Trophoblast cell (in vitro differentiated cells and primary cell): Measurements from ENCODE around the gene COL11A2.

Experiments used
- DNase-seq, 2 donors: peaks; one replicate each; pipeline ENCODE4 v3.0.0-alpha.2; 2016
- H2AFZ ChIP-seq: 2 replicates; pipeline ENCODE4 v1.6.1; 2013; ENCODE audit warnings: low read length, moderate library complexity, mild to moderate bottlenecking; ENCODE audit not compliant: insufficient read depth, poor library complexity
- H2AK5ac ChIP-seq: 2 replicates; pipeline ENCODE4 v1.6.1; 2013; ENCODE audit warnings: mild to moderate bottlenecking, low read length
- H2BK120ac ChIP-seq: 2 replicates; pipeline ENCODE4 v1.6.1; 2013; ENCODE audit warnings: low read length, mild to moderate bottlenecking, moderate library complexity; ENCODE audit not compliant: insufficient read depth, poor library complexity
- H2BK12ac ChIP-seq: 2 replicates; pipeline ENCODE4 v1.6.1; 2013; ENCODE audit warnings: mild to moderate bottlenecking, low read length, moderate library complexity
- H2BK5ac ChIP-seq: 2 replicates; pipeline ENCODE4 v1.6.1; 2013; ENCODE audit warnings: low read length, low read depth, moderate library complexity, mild to moderate bottlenecking; ENCODE audit not compliant: poor library complexity
- H3K14ac ChIP-seq: 2 replicates; pipeline ENCODE4 v1.6.1; 2013; ENCODE audit warnings: mild to moderate bottlenecking, low read length
- H3K18ac ChIP-seq: 2 replicates; pipeline ENCODE4 v1.6.1; 2013; ENCODE audit warnings: mild to moderate bottlenecking, low read length
- H3K23ac ChIP-seq: 2 replicates; pipeline ENCODE4 v1.6.1; 2013; ENCODE audit warnings: low read length
- H3K27ac ChIP-seq: 2 replicates; pipeline ENCODE4 v1.5.1; 2013; ENCODE audit warnings: low read depth, mild to moderate bottlenecking, inconsistent platforms, low read length, moderate library complexity
- H3K27me3 ChIP-seq: 2 replicates; pipeline ENCODE4 v1.6.1; 2013; ENCODE audit warnings: inconsistent platforms, mild to moderate bottlenecking, low read length, moderate library complexity; ENCODE audit not compliant: insufficient read depth
- H3K36me3 ChIP-seq, 2 experiments: 1 replicate in 1 of 2; 2 replicates in 1 of 2; pipeline ENCODE4 v1.6.1; 2013; ENCODE audit warnings: low read length in 2 of 2, mild to moderate bottlenecking in 2 of 2, moderate library complexity in 1 of 2; ENCODE audit not compliant: insufficient read depth in 2 of 2, control insufficient read depth in 1 of 2
- H3K4ac ChIP-seq: 2 replicates; pipeline ENCODE4 v1.6.1; 2013; ENCODE audit warnings: low read depth, mild to moderate bottlenecking, low read length, moderate library complexity
- H3K4me1 ChIP-seq, 2 experiments: 1 replicate in 1 of 2; 2 replicates in 1 of 2; pipeline ENCODE4 v1.6.1; 2013; ENCODE audit warnings: low read length in 2 of 2, mild to moderate bottlenecking in 2 of 2, moderate library complexity in 1 of 2; ENCODE audit not compliant: insufficient read depth in 2 of 2, control insufficient read depth in 1 of 2
- H3K4me2 ChIP-seq: 2 replicates; pipeline ENCODE4 v1.6.1; 2013; ENCODE audit warnings: inconsistent platforms, mild to moderate bottlenecking, low read length, moderate library complexity
- H3K4me3 ChIP-seq: 2 replicates; pipeline ENCODE4 v1.5.1; 2013; ENCODE audit warnings: mild to moderate bottlenecking, low read depth, low read length, inconsistent platforms
- H3K79me1 ChIP-seq: one replicate; pipeline ENCODE4 v1.6.1; 2013; ENCODE audit warnings: low read length
- H3K79me2 ChIP-seq: 2 replicates; pipeline ENCODE4 v1.6.1; 2013; ENCODE audit warnings: low read length, mild to moderate bottlenecking; ENCODE audit not compliant: control insufficient read depth, insufficient read depth, poor library complexity
- H3K9ac ChIP-seq: 2 replicates; pipeline ENCODE4 v1.6.1; 2013; ENCODE audit warnings: mild to moderate bottlenecking, low read length
- H3K9me3 ChIP-seq: 2 replicates; pipeline ENCODE4 v1.6.1; 2013; ENCODE audit warnings: low read depth, mild to moderate bottlenecking, control low read depth, inconsistent platforms, low read length; ENCODE audit not compliant: insufficient read depth
- H4K12ac ChIP-seq: 2 replicates; pipeline ENCODE4 v1.6.1; 2013; ENCODE audit warnings: low read depth, mild to moderate bottlenecking, low read length, moderate library complexity
- H4K8ac ChIP-seq: 2 replicates; pipeline ENCODE4 v1.6.1; 2013; ENCODE audit warnings: low read depth, mild to moderate bottlenecking, low read length, moderate library complexity
- H4K91ac ChIP-seq: one replicate; pipeline ENCODE4 v1.6.1; 2013; ENCODE audit warnings: low read depth, mild to moderate bottlenecking, low read length, moderate library complexity
- WGBS: extraction: QIAGEN DNeasy Blood & Tissue Kit; methylation state at CpG from one replicate; pipeline ENCODE4 v1.1.7; 2013; ENCODE audit warnings: missing lambda C conversion rate; ENCODE audit not compliant: insufficient read length, insufficient coverage; ENCODE audit errors: extremely low coverage; 5-methylcytosine and 5-hydroxymethylcytosine counted together

COL11A2 gene

DNA sequence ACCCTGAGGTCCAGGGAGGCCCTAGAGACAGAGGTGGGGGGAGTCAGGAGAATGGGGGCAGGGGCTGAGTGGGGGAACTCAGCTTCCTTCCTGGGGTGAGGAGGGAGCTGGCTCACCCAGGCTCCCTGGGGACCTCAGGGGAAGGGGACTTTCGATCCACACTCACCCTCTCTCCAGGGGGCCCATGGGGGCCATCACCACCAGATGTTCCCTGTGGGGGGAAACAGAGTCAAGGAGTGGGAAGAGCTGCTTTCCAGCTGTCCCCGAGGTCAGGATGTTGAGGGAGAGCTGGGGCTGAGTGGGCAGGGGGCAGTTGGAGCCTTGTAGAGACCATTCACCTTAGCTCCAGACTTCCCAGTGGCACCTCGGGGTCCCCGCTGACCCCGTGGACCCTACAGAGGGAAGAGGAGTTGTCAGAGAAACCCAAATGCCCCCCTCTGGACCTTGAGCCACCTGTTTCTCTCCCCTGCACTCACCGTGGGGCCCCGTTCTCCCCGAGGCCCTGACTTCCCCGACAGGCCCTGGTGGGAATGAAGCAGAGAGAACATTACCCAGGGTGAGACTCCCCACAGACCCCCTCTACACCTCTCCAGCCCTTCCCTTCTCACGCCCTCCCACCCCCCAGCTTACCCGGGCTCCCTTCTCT, 18.6 kb downstream of the COL11A2 start:
- H3K14ac ChIP-seq = no peak overlapping the region
- H3K4me2 ChIP-seq = no peak overlapping the region
- no peaks in the 10 kb centered on the region for H3K4me1 ChIP-seq
- no peak overlapping the region for H3K23ac ChIP-seq
- no peaks in the 10 kb centered on the region for H3K9me3 ChIP-seq
- no peak for DNase-seq
- no peak overlapping the region for H2AK5ac ChIP-seq
- no peak overlapping the region for H3K4ac ChIP-seq
- no CpG with 5 or more reads among the region's 11 CpGs for WGBS
- no peaks in the 10 kb centered on the region for H3K79me2 ChIP-seq
- no peak overlapping the region for H3K9ac ChIP-seq
- no peak overlapping the region for H2BK12ac ChIP-seq
- H3K27me3 ChIP-seq = no peaks in the 10 kb centered on the region
- H4K12ac ChIP-seq = no peak overlapping the region
- no peak overlapping the region for H2BK120ac ChIP-seq
- H3K36me3 ChIP-seq = no peaks in the 10 kb centered on the region
- H4K91ac ChIP-seq = no peak overlapping the region
- H3K18ac ChIP-seq = no peak overlapping the region
- no peak overlapping the region for H2BK5ac ChIP-seq
- H3K27ac ChIP-seq = no peak overlapping the region
- no peak overlapping the region for H4K8ac ChIP-seq
- no peaks in the 10 kb centered on the region for H3K79me1 ChIP-seq
- H2AFZ ChIP-seq = no peak overlapping the region
- no peak overlapping the region for H3K4me3 ChIP-seq

GRCh38 chr6:33172688-33173534, 19.4 kb downstream of the COL11A2 start:
- Histone ChIP-seq H3K27me3 (no peaks in the 10 kb centered on the region), H3K14ac (no peak overlapping the region), H4K12ac (no peak overlapping the region), H3K79me1 (no peaks in the 10 kb centered on the region), H3K27ac (no peak overlapping the region), H2BK5ac (no peak overlapping the region), H3K18ac (no peak overlapping the region), H2AK5ac (no peak overlapping the region), H3K4me1 (no peaks in the 10 kb centered on the region), H2BK120ac (no peak overlapping the region), H4K8ac (no peak overlapping the region), H3K4ac (no peak overlapping the region), H2BK12ac (no peak overlapping the region), H3K4me2 (no peak overlapping the region), H3K9me3 (no peaks in the 10 kb centered on the region), H4K91ac (no peak overlapping the region), H3K4me3 (no peak overlapping the region), H3K79me2 (no peaks in the 10 kb centered on the region), H3K36me3 (no peaks in the 10 kb centered on the region), H3K23ac (no peak overlapping the region), H2AFZ (no peak overlapping the region), H3K9ac (no peak overlapping the region)
- WGBS = no CpG with 5 or more reads among the region's 16 CpGs
- DNase-seq = no peak

DNA sequence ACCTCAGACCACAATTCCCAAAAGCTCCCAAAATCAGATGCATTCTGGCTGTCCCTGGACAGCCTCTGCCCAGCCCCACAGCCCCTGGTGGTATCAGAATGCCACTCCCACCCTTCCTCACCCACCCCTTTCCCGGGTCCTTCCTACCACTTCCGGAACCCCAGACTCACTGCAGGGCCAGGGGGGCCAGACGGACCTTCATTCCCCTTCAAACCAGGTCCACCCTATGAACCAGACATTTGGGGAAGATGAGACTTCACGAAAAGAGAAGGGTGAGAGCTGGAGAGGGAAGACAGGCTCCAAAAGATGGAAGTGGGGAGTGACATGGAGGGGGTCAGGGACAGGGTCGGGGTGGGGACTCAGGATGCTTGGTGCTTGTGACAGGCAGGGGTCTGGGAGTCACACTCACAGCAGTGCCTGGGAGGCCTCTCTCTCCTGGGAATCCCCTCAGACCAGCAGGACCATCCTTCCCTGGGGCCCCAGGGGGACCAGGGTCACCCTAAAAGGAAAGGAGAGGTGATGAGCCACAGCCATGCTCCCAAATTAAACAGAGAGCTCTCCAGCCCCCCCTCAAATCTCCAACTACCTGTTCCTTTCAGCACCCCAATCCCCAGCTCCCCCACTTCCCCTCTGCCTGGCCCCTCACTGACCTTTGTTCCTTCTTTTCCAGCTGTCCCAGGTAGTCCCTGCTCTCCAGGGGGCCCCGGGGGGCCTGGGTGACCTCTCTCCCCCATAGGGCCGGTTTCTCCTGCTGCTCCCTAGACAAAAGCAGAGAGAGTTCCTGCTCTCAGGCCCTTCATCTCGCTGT, 20.2 kb downstream of the COL11A2 start:
- Histone ChIP-seq H3K9me3 (no peaks in the 10 kb centered on the region), H3K23ac (no peak overlapping the region)
- DNase-seq = no peak

DNA sequence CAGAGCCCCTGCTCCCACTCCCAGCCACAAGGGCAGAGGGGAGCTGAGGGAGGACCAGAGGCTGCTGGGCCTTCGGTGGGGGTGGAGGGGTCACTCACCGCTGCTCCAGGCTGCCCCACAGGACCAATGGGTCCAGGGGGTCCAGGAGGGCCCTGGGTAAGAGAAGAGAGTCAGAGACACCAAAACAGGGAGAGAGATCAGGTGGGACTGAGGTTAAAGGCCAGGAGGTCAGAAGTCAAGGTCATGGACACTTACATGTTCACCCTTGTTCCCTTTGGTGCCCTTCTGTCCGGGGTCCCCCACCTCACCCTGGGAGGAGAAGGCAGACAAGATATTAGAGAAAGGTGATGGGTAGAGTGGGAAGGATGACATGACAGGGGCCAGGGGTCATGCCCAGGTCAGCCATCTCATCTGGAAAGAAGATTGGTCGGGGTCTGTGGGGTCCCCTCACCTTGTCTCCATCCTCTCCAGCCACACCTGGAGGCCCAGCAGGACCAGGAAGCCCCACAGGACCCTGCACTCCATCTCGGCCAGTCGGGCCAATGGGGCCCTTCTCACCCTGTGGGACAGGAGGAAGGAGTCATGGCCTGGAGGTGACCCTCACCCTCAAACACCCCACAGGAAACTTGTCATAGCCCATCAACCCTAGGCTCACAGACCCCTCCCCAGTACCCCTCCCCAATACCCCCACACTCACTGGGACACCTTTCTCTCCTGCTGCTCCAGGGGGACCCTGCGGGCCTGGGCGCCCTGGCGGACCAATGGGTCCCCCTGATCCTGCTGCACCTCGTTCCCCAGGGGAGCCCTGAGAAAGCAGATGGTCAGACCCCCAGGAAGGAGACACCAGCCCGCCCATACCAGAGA, 21.0 kb downstream of the COL11A2 start:
- Histone ChIP-seq H3K4me1 (no peaks in the 10 kb centered on the region), H2AFZ (no peak overlapping the region), H2BK120ac (no peak overlapping the region), H3K4me3 (no peak overlapping the region), H3K79me1 (no peaks in the 10 kb centered on the region), H2BK5ac (no peak overlapping the region), H2AK5ac (no peak overlapping the region), H3K18ac (no peak overlapping the region), H4K8ac (no peak overlapping the region), H3K9ac (no peak overlapping the region), H3K14ac (no peak overlapping the region), H3K23ac (no peak overlapping the region), H2BK12ac (no peak overlapping the region), H3K9me3 (no peaks in the 10 kb centered on the region), H3K27ac (no peak overlapping the region), H3K4ac (no peak overlapping the region), H4K12ac (no peak overlapping the region), H3K27me3 (no peaks in the 10 kb centered on the region), H3K36me3 (no peaks in the 10 kb centered on the region), H4K91ac (no peak overlapping the region), H3K79me2 (no peaks in the 10 kb centered on the region), H3K4me2 (no peak overlapping the region)
- WGBS = no CpG with 5 or more reads among the region's 11 CpGs
- DNase-seq = no peak

More for the DNA sequence above, 20.2 kb downstream of the COL11A2 start:
- H3K27me3 ChIP-seq = no peaks in the 10 kb centered on the region
- H3K4me1 ChIP-seq = no peaks in the 10 kb centered on the region
- no peak overlapping the region for H2AK5ac ChIP-seq
- H3K4me3 ChIP-seq = no peak overlapping the region
- H3K36me3 ChIP-seq = no peaks in the 10 kb centered on the region
- no peak overlapping the region for H2BK12ac ChIP-seq
- no peak overlapping the region for H2AFZ ChIP-seq
- H3K14ac ChIP-seq = no peak overlapping the region
- H3K18ac ChIP-seq = no peak overlapping the region
- no peaks in the 10 kb centered on the region for H3K79me1 ChIP-seq
- no peak overlapping the region for H4K12ac ChIP-seq
- H3K4me2 ChIP-seq = no peak overlapping the region
- no peak overlapping the region for H2BK5ac ChIP-seq
- no CpG with 5 or more reads among the region's 8 CpGs for WGBS
- no peaks in the 10 kb centered on the region for H3K79me2 ChIP-seq
- H4K91ac ChIP-seq = no peak overlapping the region
- no peak overlapping the region for H4K8ac ChIP-seq
- H3K27ac ChIP-seq = no peak overlapping the region
- no peak overlapping the region for H2BK120ac ChIP-seq
- H3K9ac ChIP-seq = no peak overlapping the region
- no peak overlapping the region for H3K4ac ChIP-seq
